ENCODE results near the gene PDE2A.

- TF ChIP-seq CTCF (IDR thresholded peaks at IDR 0.05): no peak
- TF ChIP-seq REST (IDR thresholded peaks at IDR 0.05; ENCODE audit: insufficient read depth in 1 of 2, low read depth in 2 of 2, low read length in 1 of 2): no peak
- TF ChIP-seq SIN3A (IDR thresholded peaks at IDR 0.05; ENCODE audit: borderline replicate concordance, insufficient read depth, low read depth, low read length): no peak
These were observed 59.8 kb downstream of the PDE2A start for GRCh38 chr11:72614381-72614780.

Measured in Panc1 (cell line).